ENCODE measurements around the gene PTPRN2.
A peak's percentile ranks its signal among the peaks of the same experiment; 100 is the strongest.
"Not testable (repeated sequence)": the region's sequence is repeated elsewhere in the genome, so short reads cannot be mapped to it uniquely, and the experiment has no call there.

Gene PTPRN2

GRCh38 chr7:157495177-157495553 is 1092.5 kb downstream of the PTPRN2 start:
- no peaks in the 10 kb centered on the region for H3K9me3 Mint-ChIP-seq
- no peaks in the 10 kb centered on the region for H3K27me3 Mint-ChIP-seq
- peak overlapping the region; percentile 38 for H3K27ac Mint-ChIP-seq
- H3K36me3 Mint-ChIP-seq: peaks cover 2% of the 10 kb centered on the region
- no peak overlapping the region for H3K4me3 Mint-ChIP-seq
- peaks cover 48% of the 10 kb centered on the region for H3K4me1 Mint-ChIP-seq

- H3K9me3 Mint-ChIP-seq: no peaks in the 10 kb centered on the region
- peaks cover 2% of the 10 kb centered on the region for H3K36me3 Mint-ChIP-seq
- no peaks in the 10 kb centered on the region for H3K27me3 Mint-ChIP-seq
- no peak overlapping the region for H3K4me3 Mint-ChIP-seq
- peak overlapping the region; percentile 38 for H3K27ac Mint-ChIP-seq
- peaks cover 52% of the 10 kb centered on the region for H3K4me1 Mint-ChIP-seq
These were observed 1093.0 kb downstream of the PTPRN2 start for GRCh38 chr7:157494506-157495176.

- H3K36me3 Mint-ChIP-seq: peaks cover 2% of the 10 kb centered on the region
- no peak overlapping the region for H3K27ac Mint-ChIP-seq
- no peak overlapping the region for H3K4me3 Mint-ChIP-seq
- H3K9me3 Mint-ChIP-seq: no peaks in the 10 kb centered on the region
- H3K27me3 Mint-ChIP-seq: no peaks in the 10 kb centered on the region
- H3K4me1 Mint-ChIP-seq: peaks cover 55% of the 10 kb centered on the region
These were observed 1093.8 kb downstream of the PTPRN2 start for GRCh38 chr7:157493776-157494175.

GRCh38 chr7:157493017-157493416 is 1094.6 kb downstream of the PTPRN2 start:
- Mint-ChIP-seq H3K36me3 (peaks cover 2% of the 10 kb centered on the region), H3K27me3 (no peaks in the 10 kb centered on the region), H3K4me1 (peaks cover 55% of the 10 kb centered on the region), H3K9me3 (no peaks in the 10 kb centered on the region), H3K4me3 (no peak overlapping the region), H3K27ac (peak overlapping the region; percentile 30)

- Mint-ChIP-seq H3K36me3 (peaks cover 2% of the 10 kb centered on the region), H3K27me3 (no peaks in the 10 kb centered on the region), H3K9me3 (no peaks in the 10 kb centered on the region), H3K27ac (peak overlapping the region; percentile 52), H3K4me1 (peaks cover 57% of the 10 kb centered on the region), H3K4me3 (peak overlapping the region; percentile 30)
These were observed 1097.1 kb downstream of the PTPRN2 start for GRCh38 chr7:157490465-157490912.

- not testable (repeated sequence) for H3K9me3 Mint-ChIP-seq, H3K27ac Mint-ChIP-seq, H3K27me3 Mint-ChIP-seq, H3K36me3 Mint-ChIP-seq
- Mint-ChIP-seq H3K4me1 (peaks cover 55% of the 10 kb centered on the region), H3K4me3 (peak overlapping the region; percentile 30)
These were observed 1097.8 kb downstream of the PTPRN2 start for GRCh38 chr7:157489870-157490269.
